Endothelial cell of hepatic sinusoid (primary cell): ENCODE measurements around the gene HIVEP3.

Experiments used
- in situ Hi-C: cut with HindIII; loops from 2 replicates; pipeline ENCODE4 v1.10.0; 2017; ENCODE audit warnings: low sequenced_read_pairs

HIVEP3 gene

DNA sequence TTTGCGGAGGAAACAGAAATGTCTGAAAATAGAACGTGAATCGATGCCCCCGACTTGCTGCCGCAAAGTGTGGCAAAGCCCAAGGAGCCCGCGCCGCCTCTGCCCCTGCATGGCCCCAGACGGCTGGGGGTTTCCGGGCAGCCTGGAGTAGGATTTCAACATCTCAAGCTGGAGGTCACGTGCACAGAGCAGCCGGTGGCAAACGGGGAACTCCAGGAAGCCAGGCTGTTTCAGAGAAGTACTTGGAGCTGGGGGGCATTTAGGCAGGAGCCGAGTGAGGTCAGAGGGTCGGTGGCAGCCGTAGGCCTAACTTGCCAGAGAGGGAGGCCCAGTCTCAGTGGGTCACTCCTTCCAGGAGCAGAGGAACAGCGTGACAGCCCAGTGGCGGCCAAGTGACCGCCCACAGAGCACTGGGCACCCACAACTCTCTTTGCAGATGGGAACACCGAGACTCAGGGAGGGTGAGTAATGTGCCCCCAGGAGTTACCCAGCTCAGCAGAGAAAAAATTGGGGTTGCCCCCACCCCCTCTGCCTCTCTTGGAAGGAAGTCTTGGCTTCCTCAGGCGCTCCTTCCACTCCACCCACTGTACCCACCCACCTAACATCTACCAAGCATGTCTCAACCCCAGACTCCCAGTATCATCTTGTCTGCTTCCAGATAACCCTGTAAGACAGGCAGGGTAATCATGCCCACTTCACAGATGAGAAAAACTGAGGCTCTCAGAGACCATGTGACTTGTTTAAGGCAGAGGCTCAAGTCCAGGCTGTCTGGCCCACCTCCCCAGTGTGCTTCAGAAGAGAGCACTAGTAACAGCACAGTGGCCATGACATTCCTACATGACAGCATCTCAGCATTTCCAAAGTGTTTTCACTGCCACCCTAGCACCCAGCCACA is 179.4 kb downstream of the HIVEP3 start:
- in situ Hi-C loops: no loop called here

DNA sequence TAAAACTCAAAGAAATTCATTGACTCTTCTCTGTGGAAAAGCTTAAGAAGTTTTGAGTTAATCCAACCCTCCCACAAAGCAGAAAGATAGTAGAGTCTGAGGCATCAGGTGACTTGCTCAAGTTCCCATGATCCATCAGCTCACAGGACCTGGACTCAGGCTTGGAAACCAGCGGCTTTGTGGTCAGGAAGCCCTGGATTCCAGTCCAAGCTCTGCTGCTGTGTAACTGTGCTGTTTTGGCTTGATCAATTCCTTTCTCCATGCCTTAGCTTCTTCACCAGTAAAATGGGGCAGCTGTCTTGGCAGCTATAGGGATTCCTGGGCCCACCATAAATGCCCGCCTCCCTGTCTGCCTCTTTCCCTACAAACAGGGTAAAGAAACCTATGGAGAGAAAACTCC is 180.2 kb downstream of the HIVEP3 start:
- in situ Hi-C loops: no loop called here

DNA sequence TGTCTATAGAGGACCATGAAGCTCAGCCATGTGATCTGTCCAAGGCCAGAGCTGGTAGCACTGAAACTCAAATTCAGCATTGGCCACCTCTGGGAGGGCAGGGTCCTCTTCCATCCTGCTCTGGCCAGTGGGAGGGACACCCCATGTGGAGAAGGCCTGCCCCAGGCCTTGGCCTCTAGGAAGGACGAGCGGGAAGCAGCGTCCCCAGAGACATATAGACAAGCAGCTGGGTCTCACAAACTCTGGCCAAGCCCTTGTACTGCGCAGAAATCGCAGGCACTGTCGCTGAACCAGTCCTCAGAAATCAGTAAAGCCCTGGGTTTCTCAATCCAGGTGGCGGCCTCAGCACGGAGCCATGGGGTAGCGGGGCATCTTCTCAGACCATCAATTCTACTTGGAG is 180.7 kb downstream of the HIVEP3 start:
- in situ Hi-C loops: no loop called here

DNA sequence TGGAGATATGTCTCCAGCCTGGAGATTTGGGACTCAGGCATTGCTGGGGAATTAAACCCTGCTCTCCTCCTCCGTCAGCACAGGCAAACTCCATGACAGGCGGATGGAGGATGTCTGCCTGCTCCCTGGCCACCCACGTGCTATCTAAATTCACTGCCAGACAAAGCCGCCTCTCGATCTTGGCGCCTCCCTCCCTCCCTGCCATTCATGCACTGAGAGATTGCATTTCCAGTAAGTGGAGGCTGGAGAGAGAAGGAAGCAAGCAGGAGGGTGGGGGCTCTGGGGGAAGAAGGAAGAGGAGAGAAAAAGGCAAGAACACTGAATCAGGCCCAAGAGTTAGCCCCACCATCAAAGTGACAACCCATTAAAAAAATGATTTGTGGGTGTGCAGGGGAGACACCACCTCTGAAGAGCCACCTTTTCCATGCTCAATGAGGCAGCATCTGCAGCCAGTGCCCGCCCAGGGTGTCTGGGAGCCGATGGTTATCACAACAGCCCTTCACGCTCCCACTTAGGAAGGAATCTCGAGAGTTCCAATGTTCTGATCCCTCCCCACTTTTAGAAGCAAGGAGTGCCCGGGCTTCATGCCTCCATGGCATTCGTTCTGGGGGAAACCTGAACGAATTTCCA is 183.0 kb downstream of the HIVEP3 start:
- in situ Hi-C loops: no loop called here

GRCh38 chr1:41735139-41735538 is 183.6 kb downstream of the HIVEP3 start:
- in situ Hi-C loops: no loop called here

GRCh38 chr1:41734201-41734970 is 184.3 kb downstream of the HIVEP3 start:
- in situ Hi-C loops: no loop called here

DNA sequence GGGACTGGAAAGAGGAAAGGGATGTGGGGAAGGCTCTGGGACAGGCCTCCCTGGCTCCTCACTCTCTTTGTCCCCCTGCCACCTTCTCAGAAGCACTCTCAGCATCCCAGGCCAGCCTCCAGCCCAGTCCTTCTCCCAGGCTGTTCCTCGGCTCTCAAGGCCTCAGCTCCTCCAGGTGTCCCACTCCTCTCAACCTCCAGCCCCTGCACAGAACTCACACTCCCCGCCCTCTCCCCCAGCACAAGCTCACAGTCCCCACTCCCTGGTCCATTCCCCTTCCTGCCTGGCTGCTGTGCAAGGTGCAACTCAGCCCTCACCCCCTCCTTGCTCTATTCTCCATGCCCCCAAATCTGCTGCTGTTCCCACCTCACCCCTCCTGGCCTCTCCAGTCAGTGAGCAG is 185.0 kb downstream of the HIVEP3 start:
- in situ Hi-C loops: no loop called here

DNA sequence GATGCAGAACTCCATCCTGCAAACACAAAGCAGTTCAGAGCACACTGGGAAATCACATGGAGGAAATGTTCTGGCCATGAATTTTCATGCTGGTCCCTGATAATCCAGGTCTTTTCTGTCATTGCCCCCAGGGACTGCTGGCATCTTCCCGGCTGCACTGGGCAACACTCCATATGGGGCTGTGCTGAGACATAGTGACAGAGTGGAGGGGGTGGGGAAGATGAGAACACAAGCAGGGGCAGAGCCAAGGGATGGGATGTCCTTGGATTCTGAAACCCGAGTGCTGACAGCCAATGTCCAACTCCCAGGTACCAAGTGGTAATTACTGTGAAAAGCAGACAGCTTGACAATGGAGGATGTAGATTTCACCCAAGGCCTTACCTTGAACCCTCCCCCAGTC is 185.7 kb downstream of the HIVEP3 start:
- in situ Hi-C loops: no loop called here

- in situ Hi-C loops: no loop called here
Observed at GRCh38 chr1:41731516-41732030, 187.1 kb downstream of the HIVEP3 start.

- in situ Hi-C loops: no loop called here
Observed at GRCh38 chr1:41730806-41731205, 187.9 kb downstream of the HIVEP3 start.

GRCh38 chr1:41728403-41729202 is 190.1 kb downstream of the HIVEP3 start:
- in situ Hi-C loops: no loop called here

DNA sequence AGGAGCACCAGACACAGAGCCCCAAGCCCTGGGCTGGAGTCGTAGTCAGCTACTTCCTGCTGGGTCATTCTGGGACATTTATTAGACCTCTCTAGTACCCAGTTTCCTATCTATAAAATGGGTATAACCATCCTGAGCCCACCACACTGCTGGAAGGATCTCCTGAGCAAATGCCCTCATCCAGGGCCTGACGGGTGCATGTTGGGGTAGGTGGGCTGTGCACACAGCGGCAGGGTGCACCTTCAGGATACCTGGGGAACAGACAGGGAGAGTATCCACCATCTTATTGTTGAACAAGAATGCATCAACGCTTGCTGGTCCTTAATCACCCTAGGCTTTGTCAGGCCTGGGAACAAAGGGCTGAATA is 191.0 kb downstream of the HIVEP3 start:
- in situ Hi-C loops: no loop called here

DNA sequence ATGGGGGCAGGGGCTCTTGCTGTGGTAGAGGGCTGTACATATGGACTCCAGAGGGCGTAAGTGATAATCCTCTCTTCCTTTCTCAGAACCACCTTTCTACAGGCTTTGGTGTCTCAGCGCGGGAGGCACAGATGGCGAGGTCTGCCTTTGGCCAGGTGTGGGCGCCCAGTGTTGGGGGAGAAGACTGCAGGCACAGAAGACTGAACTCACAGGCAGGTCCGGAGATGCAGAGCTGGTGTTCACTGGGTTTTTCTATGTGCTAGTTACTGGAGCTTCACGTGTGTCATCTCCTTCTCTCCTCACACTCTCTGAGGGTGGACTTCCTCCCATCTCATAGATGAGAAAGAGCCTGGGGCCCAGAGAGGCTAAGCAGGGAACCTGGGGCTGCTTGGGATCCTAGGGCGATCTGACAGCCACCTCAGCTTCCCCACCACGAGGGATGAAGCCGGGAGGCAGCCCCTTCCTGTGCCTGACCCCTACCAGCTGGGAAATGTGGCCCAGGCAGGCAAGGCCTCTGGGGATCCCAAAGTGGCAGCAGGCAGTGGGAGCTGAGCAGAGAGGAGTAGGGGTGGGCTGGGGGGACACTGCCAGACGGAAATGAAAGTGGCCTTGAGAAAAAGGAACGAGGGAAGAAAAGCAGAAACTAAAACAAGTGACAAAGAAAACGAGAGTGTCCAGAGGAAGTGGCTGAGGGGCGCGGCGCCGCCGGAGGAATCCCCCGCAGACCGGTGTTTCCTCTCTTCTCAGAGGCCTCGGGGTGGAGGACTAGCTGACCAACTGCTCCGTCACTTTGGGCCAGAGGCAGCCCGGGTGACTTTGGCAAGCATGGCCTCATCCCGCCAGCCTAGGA is 191.6 kb downstream of the HIVEP3 start:
- in situ Hi-C loops: no loop called here

DNA sequence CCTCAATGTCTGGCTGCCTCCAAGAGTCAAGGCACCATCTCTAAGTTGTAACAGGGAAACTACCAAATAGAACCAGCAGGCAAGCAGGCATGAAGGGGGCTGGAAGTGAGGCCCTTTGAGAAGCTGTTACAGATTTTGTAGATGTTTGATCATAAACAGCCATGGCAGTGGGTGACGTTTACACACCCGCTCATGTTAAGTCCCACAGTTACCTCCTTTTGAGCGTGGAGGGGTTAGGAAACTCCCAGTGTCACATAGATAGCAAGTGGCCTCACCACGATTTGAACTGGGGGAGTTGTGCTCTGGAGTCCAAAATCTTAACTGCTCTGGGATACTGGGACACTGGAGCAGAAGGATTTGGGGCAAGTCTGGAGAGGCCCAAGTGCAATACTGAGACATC is 192.4 kb downstream of the HIVEP3 start:
- in situ Hi-C loops: no loop called here

DNA sequence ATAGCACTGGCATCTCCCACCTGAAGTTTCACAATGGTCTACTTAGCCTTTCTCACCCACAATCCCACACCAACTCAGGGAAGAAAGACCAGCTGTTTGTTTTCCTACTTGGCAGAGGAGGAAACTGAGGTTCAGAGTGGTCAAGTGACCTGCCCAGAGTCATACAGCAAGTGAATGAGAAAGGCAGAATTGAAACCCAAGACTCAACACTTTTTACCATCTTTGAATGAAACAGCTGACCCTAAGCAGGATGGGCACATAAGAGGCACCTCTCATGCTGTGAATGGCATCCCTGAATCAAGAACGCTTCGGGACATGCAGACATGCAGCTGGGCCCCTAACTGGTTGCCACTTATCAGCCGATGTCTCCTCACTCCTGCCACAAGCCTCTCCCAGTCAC is 193.8 kb downstream of the HIVEP3 start:
- in situ Hi-C loops: no loop called here

DNA sequence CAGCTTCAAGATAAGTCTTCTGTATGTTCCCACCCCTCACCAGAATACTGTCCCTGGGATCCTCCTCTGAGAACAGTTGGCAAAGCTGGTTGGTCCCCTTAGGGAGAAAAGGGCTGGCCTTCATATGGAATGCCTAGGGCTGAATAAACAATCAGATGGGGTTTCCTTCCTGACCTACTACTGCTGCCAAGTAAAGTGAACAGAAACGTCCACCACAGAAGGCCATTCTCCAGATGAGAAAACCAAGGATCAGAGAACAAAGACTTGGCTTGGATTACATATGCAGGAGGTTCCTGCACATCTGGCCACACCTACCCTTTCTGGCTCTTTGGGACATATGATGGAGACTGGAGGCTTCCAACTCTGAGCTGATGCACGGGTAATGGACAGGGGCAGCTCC is 194.5 kb downstream of the HIVEP3 start:
- in situ Hi-C loops: no loop called here

- in situ Hi-C loops: no loop called here
Observed at GRCh38 chr1:41723786-41724185, 194.9 kb downstream of the HIVEP3 start.

DNA sequence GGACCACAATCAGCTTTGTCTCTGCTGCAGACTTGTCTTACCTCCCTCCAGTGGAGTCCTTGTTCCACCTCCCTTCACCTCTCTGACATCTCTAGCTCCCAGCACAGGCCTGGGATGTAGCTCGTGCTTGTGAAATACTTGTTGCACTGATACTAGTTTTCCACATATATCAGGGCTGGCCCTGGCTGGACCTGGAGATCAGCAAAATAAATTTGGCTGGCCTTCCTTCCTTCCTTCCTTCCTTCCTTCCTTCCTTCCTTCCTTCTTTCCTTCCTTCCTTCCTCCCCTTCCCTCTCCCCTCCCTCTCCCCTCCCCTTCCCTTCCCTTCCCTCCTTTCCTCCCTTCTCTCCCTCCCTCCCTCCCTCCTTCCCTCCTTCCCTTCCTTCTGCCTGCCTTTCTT is 196.5 kb downstream of the HIVEP3 start:
- in situ Hi-C loops: no loop called here

- in situ Hi-C loops: no loop called here
Observed at GRCh38 chr1:41720861-41721410, 197.8 kb downstream of the HIVEP3 start.

- in situ Hi-C loops: no loop called here
Observed at GRCh38 chr1:41719590-41719989, 199.1 kb downstream of the HIVEP3 start.
